ENCODE results near the gene MMD2.

Gene MMD2

DNA sequence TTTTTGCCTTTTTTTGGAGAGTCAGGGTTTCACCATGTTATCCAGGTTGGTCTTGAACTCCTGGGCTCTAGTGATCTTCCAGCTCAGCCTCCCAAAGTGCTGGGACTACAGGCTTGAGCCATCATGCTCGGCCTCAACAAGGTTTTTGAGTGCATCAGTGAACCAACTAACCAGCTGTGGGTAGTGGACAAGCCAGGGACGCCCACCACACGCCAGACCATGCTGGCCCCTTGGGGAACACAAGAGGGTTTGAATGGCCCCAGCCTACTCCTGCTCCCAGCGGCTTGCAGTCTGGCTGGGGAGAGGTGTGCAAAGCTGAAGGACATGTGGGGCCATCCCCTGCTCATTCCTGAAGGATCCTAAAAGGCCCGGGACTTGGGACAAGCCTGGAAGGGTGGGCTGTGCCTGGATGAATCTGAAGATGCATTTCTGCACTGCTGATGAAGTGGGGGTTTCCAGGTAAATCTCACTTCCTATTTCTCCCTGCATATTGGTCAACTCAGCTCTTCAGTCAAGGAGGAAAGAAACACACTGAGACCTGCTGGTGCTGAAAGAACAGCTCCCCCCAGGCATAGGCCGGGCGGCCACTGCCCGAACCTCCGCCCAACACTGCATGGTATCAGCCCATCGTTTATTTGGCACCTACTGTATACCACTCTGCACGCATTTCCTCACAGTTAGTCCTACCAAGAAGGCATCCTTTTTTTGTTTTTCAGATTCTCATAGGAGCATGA is 6.9 kb downstream of the MMD2 start:
- TF ChIP-seq, protein P1, sequence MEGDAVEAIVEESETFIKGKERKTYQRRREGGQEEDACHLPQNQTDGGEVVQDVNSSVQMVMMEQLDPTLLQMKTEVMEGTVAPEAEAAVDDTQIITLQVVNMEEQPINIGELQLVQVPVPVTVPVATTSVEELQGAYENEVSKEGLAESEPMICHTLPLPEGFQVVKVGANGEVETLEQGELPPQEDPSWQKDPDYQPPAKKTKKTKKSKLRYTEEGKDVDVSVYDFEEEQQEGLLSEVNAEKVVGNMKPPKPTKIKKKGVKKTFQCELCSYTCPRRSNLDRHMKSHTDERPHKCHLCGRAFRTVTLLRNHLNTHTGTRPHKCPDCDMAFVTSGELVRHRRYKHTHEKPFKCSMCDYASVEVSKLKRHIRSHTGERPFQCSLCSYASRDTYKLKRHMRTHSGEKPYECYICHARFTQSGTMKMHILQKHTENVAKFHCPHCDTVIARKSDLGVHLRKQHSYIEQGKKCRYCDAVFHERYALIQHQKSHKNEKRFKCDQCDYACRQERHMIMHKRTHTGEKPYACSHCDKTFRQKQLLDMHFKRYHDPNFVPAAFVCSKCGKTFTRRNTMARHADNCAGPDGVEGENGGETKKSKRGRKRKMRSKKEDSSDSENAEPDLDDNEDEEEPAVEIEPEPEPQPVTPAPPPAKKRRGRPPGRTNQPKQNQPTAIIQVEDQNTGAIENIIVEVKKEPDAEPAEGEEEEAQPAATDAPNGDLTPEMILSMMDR (IDR thresholded peaks at IDR 0.05; ENCODE audit: low read depth, low read length): no peak
- no peak for DNase-seq (ENCODE audit: extremely low read depth, low read depth)

DNA sequence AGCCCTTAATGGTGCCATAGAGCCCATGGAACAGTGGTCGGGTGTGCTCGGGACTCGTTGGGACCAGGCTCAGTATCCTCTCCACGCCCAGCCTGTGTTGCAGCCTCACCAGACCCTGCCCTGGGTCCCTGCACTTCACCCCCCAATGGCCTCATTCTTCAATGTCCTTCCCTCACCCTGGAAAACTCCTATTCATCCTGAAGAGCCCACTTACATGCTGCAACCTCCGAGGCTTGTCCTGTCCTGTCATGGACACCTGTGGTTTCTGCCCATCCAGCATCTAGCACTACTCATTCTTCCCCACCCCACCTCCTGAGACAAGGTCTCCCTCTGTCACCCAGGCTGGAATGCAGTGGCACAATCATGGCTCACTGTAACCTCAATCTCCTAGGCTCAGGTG is 7.7 kb downstream of the MMD2 start:
- DNase-seq (ENCODE audit: extremely low read depth, low read depth): no peak
- TF ChIP-seq, protein P1 (IDR thresholded peaks at IDR 0.05; ENCODE audit: low read depth, low read length): no peak

DNA sequence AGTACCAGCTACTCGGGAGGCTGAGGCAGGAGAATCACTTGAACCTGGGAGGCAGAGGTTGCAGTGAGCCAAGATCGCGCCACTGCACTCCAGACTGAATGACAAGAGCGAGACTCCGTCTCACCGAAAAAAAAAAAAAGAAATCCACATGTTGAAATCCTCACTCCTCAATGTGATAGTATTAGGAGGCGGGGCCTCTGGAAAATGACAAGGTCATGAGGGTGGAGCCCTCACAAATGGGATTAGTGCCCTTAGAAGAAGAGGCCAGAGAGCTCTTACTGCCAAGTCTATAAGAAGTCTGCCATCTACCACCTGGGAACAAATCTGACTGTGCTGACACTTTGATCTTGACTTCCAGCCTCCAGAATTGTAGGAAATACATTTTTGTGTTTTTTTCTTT is 10.6 kb downstream of the MMD2 start:
- TF ChIP-seq, protein P1 (IDR thresholded peaks at IDR 0.05; ENCODE audit: low read depth, low read length): no peak
- no peak for DNase-seq (ENCODE audit: extremely low read depth, low read depth)

DNA sequence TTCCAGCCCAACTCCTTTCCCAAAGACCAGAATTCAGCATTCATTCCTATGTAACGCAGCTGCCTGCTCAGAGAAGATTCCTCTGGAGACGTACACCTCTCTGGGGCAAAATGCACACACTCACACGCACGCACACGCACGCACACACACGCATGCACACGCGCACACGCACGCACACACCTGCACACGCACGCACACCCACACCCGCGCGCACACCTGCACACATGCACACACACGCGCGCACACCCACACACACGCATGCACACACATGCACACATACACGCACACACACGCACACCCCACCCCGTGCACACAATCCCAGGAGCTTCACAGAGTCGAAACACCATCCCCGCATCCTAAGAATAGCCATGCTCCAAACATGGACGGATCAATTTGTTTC is 13.0 kb downstream of the MMD2 start:
- no peak for DNase-seq (ENCODE audit: extremely low read depth, low read depth)
- TF ChIP-seq, protein P1 (IDR thresholded peaks at IDR 0.05; ENCODE audit: low read depth, low read length): no peak

DNA sequence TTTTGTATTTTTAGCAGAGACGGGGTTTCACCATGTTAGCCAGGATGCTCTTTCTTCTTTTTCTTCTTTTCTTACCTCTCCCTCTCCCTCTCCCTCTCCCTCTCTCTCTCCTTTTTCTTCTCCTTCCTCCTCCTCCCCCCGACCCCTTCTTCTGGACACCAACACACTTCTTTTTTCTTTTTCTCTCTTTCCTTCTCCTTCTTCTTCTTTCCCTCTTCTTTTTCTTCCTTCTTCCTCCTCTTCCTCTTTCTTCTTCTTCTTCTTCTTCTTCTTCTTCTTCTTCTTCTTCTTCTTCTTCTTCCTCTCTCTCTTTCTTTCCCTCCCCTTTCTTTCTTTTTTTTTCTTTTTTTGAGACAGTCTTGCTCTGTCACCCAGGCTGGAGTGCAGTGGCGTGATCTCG is 14.0 kb downstream of the MMD2 start:
- TF ChIP-seq, protein P1 (IDR thresholded peaks at IDR 0.05; ENCODE audit: low read depth, low read length): no peak
- no peak for DNase-seq (ENCODE audit: extremely low read depth, low read depth)

DNA sequence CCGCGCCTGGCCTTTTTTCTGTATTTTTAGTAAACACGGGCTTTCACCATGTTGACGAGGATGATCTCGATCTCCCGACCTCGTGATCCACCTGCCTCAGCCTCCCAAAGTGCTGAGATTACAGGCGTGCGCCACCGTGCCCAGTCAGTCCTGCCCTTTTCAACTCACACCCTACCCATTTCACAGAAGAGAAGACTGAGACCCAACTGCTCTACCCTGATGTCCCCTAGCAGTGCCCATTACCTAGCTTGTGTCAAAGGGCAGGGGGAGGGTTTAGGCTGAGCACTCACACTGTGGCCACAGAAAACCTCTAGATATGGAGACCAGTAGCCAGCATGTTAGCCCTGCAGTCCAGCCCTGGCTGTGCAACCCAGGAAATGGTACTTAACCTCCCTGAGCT is 15.7 kb downstream of the MMD2 start:
- no peak for DNase-seq (ENCODE audit: extremely low read depth, low read depth)
- TF ChIP-seq, protein P1 (IDR thresholded peaks at IDR 0.05; ENCODE audit: low read depth, low read length): no peak

DNA sequence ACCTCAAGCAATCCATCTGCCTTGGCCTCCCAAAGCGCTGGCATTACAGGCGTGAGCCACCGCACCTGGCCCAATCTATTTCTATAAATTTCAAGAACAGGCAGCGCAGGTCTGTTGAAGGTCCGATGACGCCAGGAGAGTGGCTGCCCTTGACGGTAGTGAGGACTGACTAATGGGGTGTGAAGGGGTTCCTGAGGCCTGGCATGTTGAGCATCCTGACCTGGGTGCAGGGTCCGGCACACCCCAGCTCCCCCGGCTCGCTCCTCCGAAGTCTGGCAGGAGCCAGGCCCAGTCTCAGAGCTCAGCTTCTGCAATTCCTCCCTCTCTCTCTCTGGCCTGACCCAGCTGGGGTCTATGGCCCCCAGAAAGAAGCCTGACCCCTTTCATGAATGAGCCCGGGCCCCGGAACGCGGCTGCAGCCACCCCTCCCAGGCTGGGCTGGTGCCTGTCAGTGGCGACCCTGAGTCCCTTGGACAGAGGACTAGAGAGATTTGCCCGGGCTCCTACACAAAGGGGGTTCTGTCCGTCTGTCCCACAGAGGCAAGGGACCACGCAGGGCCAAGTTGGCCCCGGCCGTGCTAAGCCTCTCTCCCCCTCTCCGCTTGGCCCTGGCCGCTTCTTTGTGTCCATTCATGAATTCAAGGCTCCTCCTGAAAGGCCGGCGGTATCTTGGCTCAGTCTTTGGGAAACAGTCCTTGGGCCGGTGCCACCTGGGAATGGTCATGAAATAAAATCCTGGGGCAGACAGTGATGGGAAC is 18.8 kb downstream of the MMD2 start:
- TF ChIP-seq, protein P1 (IDR thresholded peaks at IDR 0.05; ENCODE audit: low read depth, low read length): no peak
- DNase-seq (ENCODE audit: extremely low read depth, low read depth): no peak
